GM12891 (cell line): ENCODE measurements around the gene CATSPER1.

Source experiments
- POLR2A ChIP-seq: IDR thresholded peaks from 2 replicates; pipeline ENCODE4 v1.6.1; 2011; ENCODE audit warnings: low read depth, low read length, control low read depth
- POU2F2 ChIP-seq: IDR thresholded peaks from 2 replicates; pipeline ENCODE4 v1.6.1; 2011; ENCODE audit warnings: low read depth, mild to moderate bottlenecking, control low read depth, low read length, moderate library complexity

DNA sequence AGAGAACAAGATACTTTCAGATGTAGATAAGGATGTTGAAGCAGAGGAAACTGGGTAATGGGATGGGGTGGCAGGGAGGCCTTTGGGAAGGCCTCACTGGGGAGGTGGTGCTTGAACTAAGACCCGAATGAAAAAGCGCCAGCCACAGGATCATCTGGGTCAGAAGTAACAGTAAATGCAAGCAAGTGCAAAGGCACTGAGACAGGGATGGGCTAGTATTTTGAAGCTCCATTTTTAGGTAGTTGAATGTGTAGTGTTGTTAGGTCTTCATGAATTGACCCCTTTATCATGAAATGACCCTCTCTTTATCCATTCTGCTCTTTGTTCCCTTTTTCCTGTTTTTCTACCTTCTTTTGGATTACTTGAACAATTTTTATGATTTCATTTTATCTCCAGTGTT, 37.6 kb upstream of the CATSPER1 start:
- no peak for TF ChIP-seq POU2F2
- TF ChIP-seq POLR2A: no peak
